ENCODE measurements around the gene SLC34A3.

The SLC34A3 gene

GRCh38 chr9:137226338-137227053 lies 4.2 kb upstream of the SLC34A3 start:
- Histone ChIP-seq H2AFZ (ENCODE audit: low read length, unreplicated experiment) (no peak overlapping the region), H3K79me2 (ENCODE audit: control insufficient read depth, insufficient read depth, low read length, unreplicated experiment) (no peaks in the 10 kb centered on the region), H3K27ac (ENCODE audit: low read depth, low read length) (no peak overlapping the region), H3K27me3 (ENCODE audit: insufficient read depth, low read length) (no peaks in the 10 kb centered on the region), H3K36me3 (ENCODE audit: insufficient read depth, low read length) (no peaks in the 10 kb centered on the region), H3K4me1 (ENCODE audit: control insufficient read depth, insufficient read depth, low read length, unreplicated experiment) (peaks cover 29% of the 10 kb centered on the region), H3K4me3 (ENCODE audit: low read depth, low read length) (no peak overlapping the region)

DNA sequence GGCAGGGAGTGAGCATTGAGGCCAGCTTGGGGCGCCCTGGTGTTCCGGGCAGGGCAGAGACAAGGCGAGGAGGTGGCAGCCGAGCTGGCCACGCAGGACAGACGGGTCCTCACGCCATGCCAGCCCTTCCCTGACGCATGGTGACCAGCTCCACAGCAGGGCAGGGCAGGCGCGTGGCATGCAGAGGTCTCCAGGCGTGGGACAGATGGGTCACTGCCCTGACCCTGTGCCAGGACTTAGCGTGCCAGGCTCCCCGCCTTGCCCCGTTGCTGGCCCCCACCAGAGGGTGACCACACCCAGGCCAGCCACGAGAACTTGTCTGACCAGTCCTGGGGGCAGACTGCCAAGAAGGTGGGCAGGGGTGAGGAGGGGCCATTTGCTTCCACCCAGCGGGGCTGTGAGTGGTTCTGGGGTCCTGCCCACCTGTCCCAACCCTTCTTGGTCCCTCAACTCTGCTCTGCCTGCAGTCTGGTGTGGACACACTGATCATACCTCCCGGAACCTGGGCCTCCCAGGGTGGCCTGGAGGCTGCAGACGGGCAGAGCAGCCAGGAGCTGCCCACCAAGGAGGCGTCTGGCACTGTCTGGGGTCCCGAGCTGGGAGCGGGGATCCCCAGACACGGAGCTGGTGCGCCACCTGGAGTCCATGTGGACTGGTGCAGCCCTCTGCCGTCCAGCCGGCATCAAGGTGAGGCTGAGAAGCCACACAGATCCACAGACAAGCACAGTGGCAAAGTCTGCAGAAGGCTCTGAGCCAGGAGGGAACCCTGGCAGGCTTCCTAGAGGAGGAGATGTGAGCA lies 3.4 kb upstream of the SLC34A3 start, which contains the start of gene RNF224:
TSS of gene RNF224 (plus strand) at position 449 of the 799 bp plus-strand sequence. CDS start 834 bp downstream, outside the sequence.
- Histone ChIP-seq H3K4me1 (ENCODE audit: control insufficient read depth, insufficient read depth, low read length, unreplicated experiment) (peaks cover 29% of the 10 kb centered on the region), H2AFZ (ENCODE audit: low read length, unreplicated experiment) (peak within 1 kb of the TSS; percentile 7), H3K27ac (ENCODE audit: low read depth, low read length) (no peak within 1 kb of the TSS), H3K79me2 (ENCODE audit: control insufficient read depth, insufficient read depth, low read length, unreplicated experiment) (no peaks in the 10 kb centered on the region), H3K27me3 (ENCODE audit: insufficient read depth, low read length) (no peaks in the 10 kb centered on the region), H3K36me3 (ENCODE audit: insufficient read depth, low read length) (no peaks in the 10 kb centered on the region), H3K4me3 (ENCODE audit: low read depth, low read length) (no peak within 1 kb of the TSS)

DNA sequence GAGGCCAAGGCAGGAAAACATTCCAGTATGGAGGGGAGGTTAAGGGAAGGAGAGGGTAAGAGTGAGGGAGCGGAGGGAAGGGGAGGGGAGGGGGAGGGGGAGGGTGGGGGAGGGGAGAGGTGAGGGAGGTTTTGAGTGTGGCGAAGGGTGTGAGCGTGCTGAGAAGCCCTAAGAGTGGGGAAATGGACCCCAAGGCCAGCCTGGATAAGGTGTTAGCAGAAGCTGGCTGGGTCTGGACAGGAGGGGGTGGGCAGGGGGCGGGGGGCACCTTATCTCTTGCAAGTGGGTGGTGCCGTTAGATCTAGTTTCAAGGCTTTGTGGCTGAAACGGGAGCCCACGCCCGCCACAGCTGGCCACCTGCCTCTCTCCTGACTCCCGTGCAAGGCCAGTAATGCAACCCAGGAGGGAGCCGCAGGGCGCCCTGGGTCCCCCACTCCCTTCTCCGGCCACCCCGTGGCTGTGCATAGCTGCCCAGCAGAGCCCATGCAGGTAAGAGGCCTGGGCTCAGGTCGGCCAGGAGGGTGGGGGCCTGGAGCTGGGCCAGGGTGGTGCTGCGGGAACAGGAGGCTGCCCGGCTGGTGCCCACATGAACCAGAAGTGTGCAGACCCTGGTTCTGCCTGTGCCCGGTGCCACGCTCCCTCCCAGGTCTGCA lies 2.7 kb upstream of the SLC34A3 start:
- no peaks in the 10 kb centered on the region for H3K27me3 ChIP-seq (ENCODE audit: insufficient read depth, low read length)
- H3K4me3 ChIP-seq (ENCODE audit: low read depth, low read length): no peak overlapping the region
- H3K27ac ChIP-seq (ENCODE audit: low read depth, low read length): no peak overlapping the region
- no peaks in the 10 kb centered on the region for H3K36me3 ChIP-seq (ENCODE audit: insufficient read depth, low read length)
- no peaks in the 10 kb centered on the region for H3K79me2 ChIP-seq (ENCODE audit: control insufficient read depth, insufficient read depth, low read length, unreplicated experiment)
- no peak overlapping the region for H2AFZ ChIP-seq (ENCODE audit: low read length, unreplicated experiment)
- H3K4me1 ChIP-seq (ENCODE audit: control insufficient read depth, insufficient read depth, low read length, unreplicated experiment): peaks cover 21% of the 10 kb centered on the region

GRCh38 chr9:137228506-137228967 lies 2.2 kb upstream of the SLC34A3 start:
- Histone ChIP-seq H2AFZ (ENCODE audit: low read length, unreplicated experiment) (no peak overlapping the region), H3K4me1 (ENCODE audit: control insufficient read depth, insufficient read depth, low read length, unreplicated experiment) (peaks cover 20% of the 10 kb centered on the region), H3K27ac (ENCODE audit: low read depth, low read length) (no peak overlapping the region), H3K27me3 (ENCODE audit: insufficient read depth, low read length) (no peaks in the 10 kb centered on the region), H3K36me3 (ENCODE audit: insufficient read depth, low read length) (no peaks in the 10 kb centered on the region), H3K4me3 (ENCODE audit: low read depth, low read length) (no peak overlapping the region), H3K79me2 (ENCODE audit: control insufficient read depth, insufficient read depth, low read length, unreplicated experiment) (no peaks in the 10 kb centered on the region)

DNA sequence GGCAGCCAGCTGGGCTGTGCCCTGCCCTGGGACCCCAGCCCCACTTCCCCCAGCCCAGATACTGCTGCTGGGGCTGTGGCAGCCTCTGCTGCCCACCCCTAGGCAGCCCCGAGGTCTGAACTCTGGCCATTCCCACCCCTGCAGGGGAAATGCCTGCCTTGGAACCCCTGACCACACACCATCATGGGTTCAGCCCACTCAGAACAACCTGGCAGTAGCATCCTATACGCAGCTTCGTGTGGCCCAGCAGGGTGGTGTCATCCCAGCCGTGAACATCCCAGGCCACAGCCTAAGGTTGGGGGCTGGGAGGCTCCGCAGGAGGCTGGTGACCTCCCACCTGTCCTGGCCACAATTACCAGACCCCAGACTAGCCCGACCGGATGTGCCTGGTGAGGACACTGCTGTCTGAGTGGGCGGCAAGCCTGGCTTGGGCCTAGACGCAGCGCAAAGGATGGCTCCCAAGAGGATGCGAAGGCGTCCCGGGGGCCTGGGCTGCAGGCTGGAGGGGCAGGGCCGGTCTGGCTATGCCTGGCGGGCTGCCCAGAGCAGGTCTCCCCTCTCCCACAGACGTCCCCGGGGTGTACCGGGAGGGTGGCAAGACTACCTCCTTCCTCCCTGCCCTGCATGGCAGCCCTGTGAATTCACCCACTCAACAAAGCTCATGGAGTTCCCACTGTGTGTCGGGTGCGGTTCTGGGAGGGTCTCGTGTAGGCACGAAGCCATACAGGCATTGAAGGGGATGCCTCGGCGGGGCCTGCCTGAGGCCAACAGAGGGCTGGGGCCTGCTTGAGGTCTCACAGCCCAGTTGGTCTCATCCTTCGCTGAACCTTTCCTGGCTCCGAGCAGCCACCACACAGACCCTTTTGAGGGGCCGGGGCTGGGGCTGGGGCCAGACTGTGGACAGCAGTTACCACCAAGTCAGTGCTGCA lies 1.5 kb upstream of the SLC34A3 start:
- no peak overlapping the region for H3K27ac ChIP-seq (ENCODE audit: low read depth, low read length)

GRCh38 chr9:137229903-137230704 lies 597 bp upstream of the SLC34A3 start:
- no peaks in the 10 kb centered on the region for H3K36me3 ChIP-seq (ENCODE audit: insufficient read depth, low read length)
- H3K27me3 ChIP-seq (ENCODE audit: insufficient read depth, low read length): no peaks in the 10 kb centered on the region
- H3K79me2 ChIP-seq (ENCODE audit: control insufficient read depth, insufficient read depth, low read length, unreplicated experiment): no peaks in the 10 kb centered on the region
- H2AFZ ChIP-seq (ENCODE audit: low read length, unreplicated experiment): no peak overlapping the region
- H3K27ac ChIP-seq (ENCODE audit: low read depth, low read length): no peak overlapping the region
- H3K4me3 ChIP-seq (ENCODE audit: low read depth, low read length): no peak overlapping the region
- peaks cover 11% of the 10 kb centered on the region for H3K4me1 ChIP-seq (ENCODE audit: control insufficient read depth, insufficient read depth, low read length, unreplicated experiment)

More for the DNA sequence above, 1.5 kb upstream of the SLC34A3 start:
- no peaks in the 10 kb centered on the region for H3K36me3 ChIP-seq (ENCODE audit: insufficient read depth, low read length)
- H3K79me2 ChIP-seq (ENCODE audit: control insufficient read depth, insufficient read depth, low read length, unreplicated experiment): no peaks in the 10 kb centered on the region
- H2AFZ ChIP-seq (ENCODE audit: low read length, unreplicated experiment): no peak overlapping the region
- H3K4me3 ChIP-seq (ENCODE audit: low read depth, low read length): no peak overlapping the region
- H3K4me1 ChIP-seq (ENCODE audit: control insufficient read depth, insufficient read depth, low read length, unreplicated experiment): peaks cover 18% of the 10 kb centered on the region
- H3K27me3 ChIP-seq (ENCODE audit: insufficient read depth, low read length): no peaks in the 10 kb centered on the region

DNA sequence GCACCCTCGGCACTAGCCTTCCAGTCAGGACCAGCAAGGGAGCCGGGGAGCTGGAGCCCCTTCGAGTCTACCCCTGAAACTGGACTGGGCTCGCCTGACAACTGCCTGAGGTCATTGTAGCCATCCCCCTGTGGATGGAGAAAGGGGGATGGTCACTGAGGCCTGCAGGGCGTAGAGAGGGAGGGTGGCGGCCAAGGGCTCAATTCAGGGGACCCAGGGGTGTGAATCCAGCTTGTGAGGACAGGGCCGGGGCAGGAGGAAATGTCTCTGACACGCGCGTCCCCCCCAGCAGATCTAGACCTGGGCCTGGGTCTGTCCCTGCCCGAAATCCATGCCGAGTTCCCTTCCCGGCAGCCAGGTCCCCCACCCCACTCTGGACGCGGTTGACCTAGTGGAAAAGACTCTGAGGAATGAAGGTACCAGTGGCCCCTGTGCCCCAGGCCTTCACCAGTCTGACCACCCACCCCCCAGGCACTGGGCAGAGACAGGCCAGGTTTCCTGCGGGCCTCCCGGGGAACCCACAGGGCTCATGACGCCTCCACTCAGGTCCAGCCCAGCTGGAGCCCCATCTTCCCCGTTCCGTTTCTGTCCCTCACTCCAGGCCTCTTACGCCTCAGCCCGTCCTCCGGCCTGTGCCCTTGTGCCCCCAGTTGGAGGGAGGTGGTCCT lies 805 bp downstream of the SLC34A3 start:
- no peaks in the 10 kb centered on the region for H3K27me3 ChIP-seq (ENCODE audit: insufficient read depth, low read length)
- peaks cover 9% of the 10 kb centered on the region for H3K4me1 ChIP-seq (ENCODE audit: control insufficient read depth, insufficient read depth, low read length, unreplicated experiment)
- H2AFZ ChIP-seq (ENCODE audit: low read length, unreplicated experiment): no peak overlapping the region
- H3K36me3 ChIP-seq (ENCODE audit: insufficient read depth, low read length): no peaks in the 10 kb centered on the region
- no peak overlapping the region for H3K4me3 ChIP-seq (ENCODE audit: low read depth, low read length)
- H3K27ac ChIP-seq (ENCODE audit: low read depth, low read length): no peak overlapping the region
- H3K79me2 ChIP-seq (ENCODE audit: control insufficient read depth, insufficient read depth, low read length, unreplicated experiment): no peaks in the 10 kb centered on the region

GRCh38 chr9:137232101-137232500 lies 1.4 kb downstream of the SLC34A3 start:
- no peak overlapping the region for H3K27ac ChIP-seq (ENCODE audit: low read depth, low read length)
- H3K79me2 ChIP-seq (ENCODE audit: control insufficient read depth, insufficient read depth, low read length, unreplicated experiment): no peaks in the 10 kb centered on the region
- H3K4me3 ChIP-seq (ENCODE audit: low read depth, low read length): no peak overlapping the region
- no peak overlapping the region for H2AFZ ChIP-seq (ENCODE audit: low read length, unreplicated experiment)
- H3K4me1 ChIP-seq (ENCODE audit: control insufficient read depth, insufficient read depth, low read length, unreplicated experiment): peaks cover 8% of the 10 kb centered on the region
- no peaks in the 10 kb centered on the region for H3K27me3 ChIP-seq (ENCODE audit: insufficient read depth, low read length)
- H3K36me3 ChIP-seq (ENCODE audit: insufficient read depth, low read length): no peaks in the 10 kb centered on the region

DNA sequence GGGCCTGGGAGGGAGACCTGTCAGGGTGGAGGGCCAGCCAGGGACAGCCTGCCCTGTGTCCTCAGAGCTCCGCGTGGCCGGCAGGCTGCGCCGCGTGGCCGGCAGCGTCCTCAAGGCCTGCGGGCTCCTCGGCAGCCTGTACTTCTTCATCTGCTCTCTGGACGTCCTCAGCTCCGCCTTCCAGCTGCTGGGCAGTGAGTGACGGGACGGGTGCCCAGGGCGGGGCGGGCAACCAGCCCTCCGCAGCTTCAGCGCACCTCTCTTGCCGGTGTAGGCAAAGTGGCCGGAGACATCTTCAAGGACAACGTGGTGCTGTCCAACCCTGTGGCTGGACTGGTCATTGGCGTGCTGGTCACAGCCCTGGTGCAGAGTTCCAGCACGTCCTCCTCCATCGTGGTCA lies 1.8 kb downstream of the SLC34A3 start:
- Histone ChIP-seq H3K27me3 (ENCODE audit: insufficient read depth, low read length) (no peaks in the 10 kb centered on the region), H2AFZ (ENCODE audit: low read length, unreplicated experiment) (no peak overlapping the region), H3K79me2 (ENCODE audit: control insufficient read depth, insufficient read depth, low read length, unreplicated experiment) (peaks cover 2% of the 10 kb centered on the region), H3K36me3 (ENCODE audit: insufficient read depth, low read length) (no peaks in the 10 kb centered on the region), H3K4me1 (ENCODE audit: control insufficient read depth, insufficient read depth, low read length, unreplicated experiment) (peaks cover 4% of the 10 kb centered on the region), H3K4me3 (ENCODE audit: low read depth, low read length) (no peak overlapping the region), H3K27ac (ENCODE audit: low read depth, low read length) (no peak overlapping the region)
